ENCODE data around the gene CCDC149. TPM values are rescaled to one million over a fixed set of nuclear protein-coding genes. Genes with fewer than 3 reads are reported as not detected.

CCDC149 gene
- total RNA-seq, 4 donors from 2014 or later, result 11.5 to 22.4 (median 14.4) TPM

- no peak for ATAC-seq (ENCODE audit: low FRiP score)
- DNase-seq (ENCODE audit: low spot score), result no peak
- TF ChIP-seq CTCF (IDR thresholded peaks at IDR 0.05), result no peak
Observed at GRCh38 chr4:24849756-24850155, 63.1 kb downstream of the CCDC149 start.

GRCh38 chr4:24849351-24849750, 63.5 kb downstream of the CCDC149 start:
- no peak for TF ChIP-seq CTCF (IDR thresholded peaks at IDR 0.05)
- ATAC-seq (ENCODE audit: low FRiP score) (no peak), DNase-seq (ENCODE audit: low spot score) (no peak)

GRCh38 chr4:24846716-24847115, 66.1 kb downstream of the CCDC149 start:
- ATAC-seq (ENCODE audit: low FRiP score), result no peak
- no peak for DNase-seq (ENCODE audit: low spot score)
- no peak for TF ChIP-seq CTCF (IDR thresholded peaks at IDR 0.05)

- TF ChIP-seq CTCF (IDR thresholded peaks at IDR 0.05), result no peak
- no peak for ATAC-seq (ENCODE audit: low FRiP score)
- DNase-seq (ENCODE audit: low spot score), result no peak
Observed at GRCh38 chr4:24845902-24846301, 66.9 kb downstream of the CCDC149 start.

DNA sequence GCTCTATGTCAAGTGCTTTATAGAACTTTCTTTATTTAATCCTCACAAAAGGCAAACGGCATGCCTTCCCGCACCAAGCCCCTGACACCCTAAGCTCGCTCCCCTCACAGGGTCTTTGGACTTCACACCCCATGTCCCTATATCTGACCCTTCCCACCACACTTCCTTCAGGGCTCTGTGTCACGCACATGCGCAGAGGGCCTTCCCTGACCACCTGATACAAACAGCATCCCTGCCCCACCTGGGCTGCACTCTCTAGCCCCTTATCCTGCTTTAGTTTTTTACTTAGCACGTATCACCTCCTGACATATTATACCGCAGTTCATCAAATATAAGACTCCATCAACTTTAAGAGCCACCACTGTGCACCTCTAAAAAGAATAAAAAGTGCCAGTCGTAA, 67.7 kb downstream of the CCDC149 start:
- no peak for DNase-seq (ENCODE audit: low spot score)
- ATAC-seq (ENCODE audit: low FRiP score), result no peak
- no peak for TF ChIP-seq CTCF (IDR thresholded peaks at IDR 0.05)

DNA sequence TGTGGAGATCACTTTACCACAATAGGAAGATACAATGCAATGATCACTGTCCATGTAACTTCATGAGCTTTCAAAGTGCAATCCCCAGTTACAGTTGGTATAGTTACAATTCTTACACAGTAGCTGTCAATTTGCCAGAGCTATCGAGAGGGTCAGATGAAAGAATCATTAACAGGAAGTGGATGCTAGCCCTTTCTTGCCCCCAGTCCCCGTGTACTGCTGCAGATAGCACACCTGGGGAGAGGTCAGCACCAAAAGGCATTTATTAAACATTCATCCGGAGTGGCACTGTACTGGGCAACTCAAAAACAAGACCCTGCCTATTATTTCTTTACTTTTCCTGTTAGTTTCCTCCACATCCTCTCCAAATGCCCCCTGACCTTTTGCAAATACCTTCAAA, 69.7 kb downstream of the CCDC149 start:
- TF ChIP-seq CTCF (IDR thresholded peaks at IDR 0.05), result no peak
- DNase-seq (ENCODE audit: low spot score) (no peak), ATAC-seq (ENCODE audit: low FRiP score) (no peak)

DNA sequence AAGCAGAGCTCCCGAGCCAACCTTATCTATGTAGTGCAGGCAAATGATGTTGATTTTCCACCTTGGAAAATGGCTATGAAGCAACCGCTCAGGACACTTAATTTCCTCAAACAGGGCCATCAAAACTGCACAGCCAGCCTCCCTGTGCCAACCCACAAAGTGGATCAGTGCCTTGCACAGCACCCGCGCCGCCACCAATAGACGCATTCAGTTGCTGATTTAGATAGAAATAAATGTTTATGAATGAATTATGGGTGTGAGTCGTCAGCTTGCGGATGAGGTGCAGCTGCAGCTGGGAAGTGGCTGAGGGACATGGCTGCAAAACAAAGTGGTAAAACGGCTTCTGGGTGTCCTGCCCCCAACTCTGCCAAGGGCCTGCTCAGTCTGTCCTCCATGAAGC, 70.5 kb downstream of the CCDC149 start:
- DNase-seq (ENCODE audit: low spot score), result no peak
- TF ChIP-seq CTCF (IDR thresholded peaks at IDR 0.05), result no peak
- no peak for ATAC-seq (ENCODE audit: low FRiP score)
